Measurements from ENCODE around the gene CEP295NL.
"Not testable (repeated sequence)": the region's sequence is repeated elsewhere in the genome, so short reads cannot be mapped to it uniquely, and the experiment has no call there.

CEP295NL gene

GRCh38 chr17:78895322-78895721 is 7.7 kb downstream of the CEP295NL start:
- DNase-seq = no peak
- no peaks in the 10 kb centered on the region for H3K9me3 ChIP-seq (ENCODE audit: control insufficient read depth, low read length)
- H3K27ac ChIP-seq (ENCODE audit: insufficient read depth, low read length, poor library complexity, severe bottlenecking) = no peak overlapping the region
- H3K27me3 ChIP-seq (replicated peaks; ENCODE audit: control insufficient read depth, insufficient read depth, low read length, poor library complexity, severe bottlenecking) = no peaks in the 10 kb centered on the region
- H3K4me1 ChIP-seq (ENCODE audit: control insufficient read depth, insufficient read depth, low read length, poor library complexity, severe bottlenecking) = no peaks in the 10 kb centered on the region
- no peaks in the 10 kb centered on the region for H3K36me3 ChIP-seq (ENCODE audit: control insufficient read depth, insufficient read depth, low read length)
- H3K4me3 ChIP-seq (ENCODE audit: insufficient read depth, low read depth, low read length, poor library complexity, severe bottlenecking) = no peak overlapping the region

DNA sequence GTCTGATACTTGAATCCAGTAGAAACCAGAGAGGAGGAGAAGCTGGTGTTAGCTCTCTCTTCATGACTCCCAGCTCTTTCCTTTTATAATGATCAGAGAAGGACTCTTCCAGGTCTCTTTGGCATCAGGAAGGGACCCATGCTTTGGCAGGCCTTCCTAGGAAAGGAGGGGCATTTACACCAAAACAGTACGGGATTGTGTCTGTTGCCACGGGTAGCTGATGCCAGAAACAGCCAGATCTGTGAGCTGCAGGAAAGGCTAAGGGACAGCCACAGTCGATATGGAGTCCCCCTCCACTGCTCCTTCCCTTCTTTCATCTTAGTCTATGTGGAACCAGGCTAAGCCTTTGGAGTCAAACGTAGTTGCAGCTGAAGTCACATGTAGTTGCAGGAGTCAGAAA is 9.3 kb downstream of the CEP295NL start:
- no peaks in the 10 kb centered on the region for H3K36me3 ChIP-seq (ENCODE audit: control insufficient read depth, insufficient read depth, low read length)
- no peak overlapping the region for H3K27ac ChIP-seq (ENCODE audit: insufficient read depth, low read length, poor library complexity, severe bottlenecking)
- peaks cover 3% of the 10 kb centered on the region for H3K4me1 ChIP-seq (ENCODE audit: control insufficient read depth, insufficient read depth, low read length, poor library complexity, severe bottlenecking)
- H3K4me3 ChIP-seq (ENCODE audit: insufficient read depth, low read depth, low read length, poor library complexity, severe bottlenecking) = no peak overlapping the region
- H3K27me3 ChIP-seq (replicated peaks; ENCODE audit: control insufficient read depth, insufficient read depth, low read length, poor library complexity, severe bottlenecking) = no peaks in the 10 kb centered on the region
- DNase-seq = no peak
- H3K9me3 ChIP-seq (ENCODE audit: control insufficient read depth, low read length) = no peaks in the 10 kb centered on the region

DNA sequence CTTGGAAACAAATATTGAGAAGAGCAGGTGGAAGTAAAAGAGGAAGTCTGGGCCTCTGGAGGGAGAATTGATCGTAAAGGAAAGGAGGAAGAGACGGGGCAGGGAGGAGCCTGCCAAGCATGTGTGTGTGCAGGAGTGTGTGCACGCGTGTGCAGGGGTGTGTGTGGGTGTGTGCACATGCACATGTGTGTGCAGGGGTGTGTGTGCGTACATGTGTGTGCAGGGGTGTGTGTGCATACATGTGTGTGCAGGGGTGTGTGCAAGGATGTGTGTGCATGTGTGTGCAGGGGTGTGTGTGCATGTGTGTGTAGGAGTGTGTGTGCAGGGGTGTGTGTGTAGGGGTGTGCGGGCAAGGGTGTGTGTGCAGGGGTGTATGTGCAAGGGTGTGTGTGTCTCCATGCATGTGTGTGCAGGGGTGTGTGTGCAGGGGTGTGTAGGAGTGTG is 10.0 kb downstream of the CEP295NL start:
- Histone ChIP-seq H3K27ac (ENCODE audit: insufficient read depth, low read length, poor library complexity, severe bottlenecking) (no peak overlapping the region), H3K36me3 (ENCODE audit: control insufficient read depth, insufficient read depth, low read length) (no peaks in the 10 kb centered on the region), H3K27me3 (replicated peaks; ENCODE audit: control insufficient read depth, insufficient read depth, low read length, poor library complexity, severe bottlenecking) (no peaks in the 10 kb centered on the region), H3K9me3 (ENCODE audit: control insufficient read depth, low read length) (no peaks in the 10 kb centered on the region), H3K4me3 (ENCODE audit: insufficient read depth, low read depth, low read length, poor library complexity, severe bottlenecking) (no peak overlapping the region), H3K4me1 (ENCODE audit: control insufficient read depth, insufficient read depth, low read length, poor library complexity, severe bottlenecking) (peaks cover 3% of the 10 kb centered on the region)
- DNase-seq = no peak

- peaks cover 3% of the 10 kb centered on the region for H3K4me1 ChIP-seq (ENCODE audit: control insufficient read depth, insufficient read depth, low read length, poor library complexity, severe bottlenecking)
- no peak overlapping the region for H3K27ac ChIP-seq (ENCODE audit: insufficient read depth, low read length, poor library complexity, severe bottlenecking)
- H3K27me3 ChIP-seq (replicated peaks; ENCODE audit: control insufficient read depth, insufficient read depth, low read length, poor library complexity, severe bottlenecking) = no peaks in the 10 kb centered on the region
- H3K36me3 ChIP-seq (ENCODE audit: control insufficient read depth, insufficient read depth, low read length) = no peaks in the 10 kb centered on the region
- no peaks in the 10 kb centered on the region for H3K9me3 ChIP-seq (ENCODE audit: control insufficient read depth, low read length)
- DNase-seq = no peak
- H3K4me3 ChIP-seq (ENCODE audit: insufficient read depth, low read depth, low read length, poor library complexity, severe bottlenecking) = no peak overlapping the region
Measured at GRCh38 chr17:78892520-78892919, 10.5 kb downstream of the CEP295NL start.

DNA sequence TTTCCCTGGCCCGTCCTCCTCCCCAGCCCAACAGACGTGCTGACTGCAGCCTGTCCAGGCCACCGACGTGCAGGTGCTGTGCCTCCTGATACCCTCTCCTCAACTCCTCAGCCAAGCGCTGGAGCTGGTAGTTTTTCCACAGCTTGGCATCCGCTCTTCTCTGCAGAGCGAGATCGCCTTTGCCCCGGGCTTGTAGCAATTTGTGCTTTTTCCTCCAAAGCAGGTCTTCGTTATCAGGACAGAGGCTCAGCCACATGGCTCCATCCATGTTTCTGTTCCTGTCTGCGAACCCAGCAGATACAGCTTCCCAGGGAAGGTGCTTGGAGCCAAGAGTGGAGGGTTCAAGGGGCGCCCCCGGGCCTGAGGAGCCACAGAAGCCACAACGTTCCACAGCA is 10.9 kb downstream of the CEP295NL start:
- Histone ChIP-seq H3K27ac (ENCODE audit: insufficient read depth, low read length, poor library complexity, severe bottlenecking) (no peak overlapping the region), H3K4me3 (ENCODE audit: insufficient read depth, low read depth, low read length, poor library complexity, severe bottlenecking) (no peak overlapping the region), H3K9me3 (ENCODE audit: control insufficient read depth, low read length) (no peaks in the 10 kb centered on the region), H3K36me3 (ENCODE audit: control insufficient read depth, insufficient read depth, low read length) (no peaks in the 10 kb centered on the region), H3K27me3 (replicated peaks; ENCODE audit: control insufficient read depth, insufficient read depth, low read length, poor library complexity, severe bottlenecking) (no peaks in the 10 kb centered on the region), H3K4me1 (ENCODE audit: control insufficient read depth, insufficient read depth, low read length, poor library complexity, severe bottlenecking) (peaks cover 3% of the 10 kb centered on the region)
- DNase-seq = no peak

DNA sequence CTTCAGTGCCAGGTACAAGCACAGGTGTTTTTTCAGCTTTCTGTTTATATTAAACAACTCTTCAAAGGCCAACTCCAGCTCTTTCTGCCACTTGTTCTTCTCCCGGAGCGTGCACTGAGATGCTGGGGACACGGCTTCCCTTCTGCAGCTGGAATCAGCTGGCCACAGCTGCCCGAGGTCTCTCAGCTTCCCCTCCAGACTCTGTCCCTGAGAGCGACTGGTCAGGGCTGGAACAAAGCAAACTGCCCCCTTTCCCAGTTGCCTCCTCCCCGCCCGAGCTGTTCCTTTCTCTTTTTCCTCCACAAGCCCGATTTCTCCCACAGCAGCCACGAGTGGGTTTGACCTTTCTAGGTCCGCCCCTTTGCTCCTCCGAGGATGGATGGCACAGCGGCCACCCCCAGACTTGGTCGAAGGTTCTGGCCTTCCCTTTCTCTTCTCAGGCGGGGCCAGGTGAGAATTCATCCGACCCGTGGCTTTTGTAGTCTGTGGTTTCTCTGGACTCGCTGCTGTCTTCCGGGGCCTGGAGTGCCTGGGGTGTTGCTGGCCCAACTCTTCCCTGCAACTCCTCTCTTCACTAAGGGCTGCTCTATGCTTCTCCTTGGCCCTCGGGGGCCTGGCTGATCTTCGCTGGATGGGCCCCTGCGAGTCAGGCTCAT is 11.5 kb downstream of the CEP295NL start:
- DNase-seq = no peak
- no peaks in the 10 kb centered on the region for H3K27me3 ChIP-seq (replicated peaks; ENCODE audit: control insufficient read depth, insufficient read depth, low read length, poor library complexity, severe bottlenecking)
- H3K4me3 ChIP-seq (ENCODE audit: insufficient read depth, low read depth, low read length, poor library complexity, severe bottlenecking) = no peak overlapping the region
- no peak overlapping the region for H3K27ac ChIP-seq (ENCODE audit: insufficient read depth, low read length, poor library complexity, severe bottlenecking)
- peaks cover 3% of the 10 kb centered on the region for H3K4me1 ChIP-seq (ENCODE audit: control insufficient read depth, insufficient read depth, low read length, poor library complexity, severe bottlenecking)
- no peaks in the 10 kb centered on the region for H3K9me3 ChIP-seq (ENCODE audit: control insufficient read depth, low read length)
- no peaks in the 10 kb centered on the region for H3K36me3 ChIP-seq (ENCODE audit: control insufficient read depth, insufficient read depth, low read length)

GRCh38 chr17:78890498-78890897 is 12.5 kb downstream of the CEP295NL start:
- H3K27me3 ChIP-seq (replicated peaks; ENCODE audit: control insufficient read depth, insufficient read depth, low read length, poor library complexity, severe bottlenecking) = no peaks in the 10 kb centered on the region
- no peaks in the 10 kb centered on the region for H3K36me3 ChIP-seq (ENCODE audit: control insufficient read depth, insufficient read depth, low read length)
- DNase-seq = peak; percentile 6 to 19 (median 18)
- H3K4me3 ChIP-seq (ENCODE audit: insufficient read depth, low read depth, low read length, poor library complexity, severe bottlenecking) = no peak overlapping the region
- H3K27ac ChIP-seq (ENCODE audit: insufficient read depth, low read length, poor library complexity, severe bottlenecking) = peak overlapping the region; percentile 37
- peaks cover 3% of the 10 kb centered on the region for H3K4me1 ChIP-seq (ENCODE audit: control insufficient read depth, insufficient read depth, low read length, poor library complexity, severe bottlenecking)
- no peaks in the 10 kb centered on the region for H3K9me3 ChIP-seq (ENCODE audit: control insufficient read depth, low read length)

DNA sequence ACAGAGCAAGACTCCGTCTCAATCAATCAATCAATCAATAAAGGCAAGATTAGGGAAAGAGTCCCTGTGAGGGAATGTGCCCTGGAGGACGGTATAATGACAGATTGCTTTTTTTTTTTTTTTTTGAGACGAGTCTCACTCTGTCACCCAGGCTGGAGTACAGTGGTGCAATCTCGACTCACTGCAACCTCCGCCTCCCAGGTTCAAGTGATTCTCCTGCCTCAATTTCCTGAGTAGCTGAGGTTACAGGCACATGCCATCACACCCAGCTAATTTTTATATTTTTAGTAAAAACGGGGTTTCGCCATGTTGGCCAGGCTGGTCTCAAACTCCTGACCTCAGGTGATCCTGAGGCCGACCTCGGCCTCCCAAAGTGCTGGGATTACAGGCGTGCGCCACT is 12.9 kb downstream of the CEP295NL start:
- H3K27ac ChIP-seq (ENCODE audit: insufficient read depth, low read length, poor library complexity, severe bottlenecking) = peak overlapping the region; percentile 37
- not testable (repeated sequence) for H3K27me3 ChIP-seq (replicated peaks; ENCODE audit: control insufficient read depth, insufficient read depth, low read length, poor library complexity, severe bottlenecking); DNase-seq; H3K9me3 ChIP-seq (ENCODE audit: control insufficient read depth, low read length); H3K36me3 ChIP-seq (ENCODE audit: control insufficient read depth, insufficient read depth, low read length); H3K4me1 ChIP-seq (ENCODE audit: control insufficient read depth, insufficient read depth, low read length, poor library complexity, severe bottlenecking); H3K4me3 ChIP-seq (ENCODE audit: insufficient read depth, low read depth, low read length, poor library complexity, severe bottlenecking)

DNA sequence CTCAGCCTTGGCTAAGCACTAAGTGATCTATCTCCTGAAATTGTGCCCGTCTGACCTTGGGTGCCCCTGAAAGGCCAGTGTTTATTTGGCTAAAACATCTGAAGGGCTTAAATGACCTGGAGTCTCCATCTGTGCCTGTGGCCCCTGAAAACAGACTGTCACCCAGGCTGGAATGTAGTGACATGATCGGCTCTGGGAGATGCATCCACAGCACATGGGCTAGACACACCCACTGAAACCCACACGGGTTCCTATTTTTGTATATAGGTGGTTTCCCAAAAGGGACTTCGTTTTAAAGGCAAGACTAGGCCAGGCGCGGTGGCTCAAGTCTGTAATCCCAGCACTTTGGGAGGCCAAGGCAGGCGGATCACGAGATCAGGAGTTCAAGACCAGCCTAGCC is 13.5 kb downstream of the CEP295NL start:
- Histone ChIP-seq H3K27ac (ENCODE audit: insufficient read depth, low read length, poor library complexity, severe bottlenecking) (peak overlapping the region; percentile 5), H3K9me3 (ENCODE audit: control insufficient read depth, low read length) (no peaks in the 10 kb centered on the region), H3K36me3 (ENCODE audit: control insufficient read depth, insufficient read depth, low read length) (no peaks in the 10 kb centered on the region), H3K4me3 (ENCODE audit: insufficient read depth, low read depth, low read length, poor library complexity, severe bottlenecking) (no peak overlapping the region), H3K4me1 (ENCODE audit: control insufficient read depth, insufficient read depth, low read length, poor library complexity, severe bottlenecking) (peaks cover 3% of the 10 kb centered on the region), H3K27me3 (replicated peaks; ENCODE audit: control insufficient read depth, insufficient read depth, low read length, poor library complexity, severe bottlenecking) (no peaks in the 10 kb centered on the region)
- DNase-seq = no peak

- Histone ChIP-seq H3K27me3 (replicated peaks; ENCODE audit: control insufficient read depth, insufficient read depth, low read length, poor library complexity, severe bottlenecking) (no peaks in the 10 kb centered on the region), H3K27ac (ENCODE audit: insufficient read depth, low read length, poor library complexity, severe bottlenecking) (peak overlapping the region; percentile 5), H3K4me1 (ENCODE audit: control insufficient read depth, insufficient read depth, low read length, poor library complexity, severe bottlenecking) (peaks cover 3% of the 10 kb centered on the region), H3K4me3 (ENCODE audit: insufficient read depth, low read depth, low read length, poor library complexity, severe bottlenecking) (no peak overlapping the region), H3K9me3 (ENCODE audit: control insufficient read depth, low read length) (no peaks in the 10 kb centered on the region), H3K36me3 (ENCODE audit: control insufficient read depth, insufficient read depth, low read length) (no peaks in the 10 kb centered on the region)
- no peak for DNase-seq
Measured at GRCh38 chr17:78888941-78889518, 14.0 kb downstream of the CEP295NL start.

Measured in effector memory CD4-positive, alpha-beta T cell (primary cell).